GM19452 (cell line): Measurements from ENCODE around the gene STOX2.

Experiments used
- ATAC-seq: cut with Tn5 transposase; IDR thresholded peaks from one replicate; pipeline ENCODE4 v1.9.1; 2021; ENCODE audit not compliant: unreplicated experiment

STOX2 gene

DNA sequence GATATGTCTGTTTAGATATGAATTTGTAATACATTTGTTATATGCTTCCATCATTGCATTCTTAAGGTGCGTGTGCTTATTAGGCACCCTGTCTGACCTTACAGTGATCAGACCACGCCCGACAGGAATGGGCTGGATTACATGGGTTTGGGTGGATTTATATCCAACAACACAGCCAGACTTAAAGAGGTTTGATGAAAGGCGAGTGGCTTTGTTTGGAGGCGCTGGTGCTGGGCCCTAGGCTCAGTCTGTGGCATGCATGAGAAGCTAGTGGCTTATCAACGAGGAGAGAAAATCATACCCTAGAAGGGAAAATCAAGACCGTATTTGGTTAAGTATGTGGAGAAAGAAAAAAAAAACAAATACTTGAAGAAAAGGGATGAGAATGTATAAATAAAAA lies 80.7 kb downstream of the STOX2 start:
- ATAC-seq = no peak

DNA sequence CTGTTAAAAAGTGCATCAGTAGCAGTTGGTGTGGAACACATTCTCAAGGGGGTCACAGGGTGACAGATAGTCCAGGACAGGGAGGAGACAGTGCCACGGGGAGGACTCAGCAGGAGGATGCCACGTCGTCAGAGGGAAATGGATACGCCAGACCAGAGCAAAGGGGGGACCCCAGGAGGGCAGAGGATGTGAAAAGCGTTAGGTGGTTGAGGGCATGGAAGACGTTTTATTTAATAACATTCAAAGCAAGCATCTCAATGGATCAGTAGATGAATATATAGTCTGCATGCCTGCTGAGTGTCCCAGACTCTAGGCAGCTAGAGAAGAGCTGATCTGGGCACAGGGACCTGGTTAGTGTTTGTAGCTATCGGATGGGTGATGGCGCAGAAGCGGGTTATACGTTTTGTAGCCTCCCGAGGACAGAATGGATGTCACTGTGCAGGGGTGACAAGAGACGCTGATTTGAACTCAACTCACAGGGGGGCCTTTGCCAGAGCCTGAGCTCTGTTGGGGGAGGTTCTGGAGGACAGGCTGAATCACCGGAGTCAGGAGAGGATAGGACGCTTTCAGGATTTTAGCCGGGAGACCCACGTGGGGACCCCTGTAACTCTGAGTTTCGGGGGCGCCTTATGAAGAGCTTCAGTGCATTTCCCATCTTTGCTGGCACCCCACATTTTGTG lies 81.3 kb downstream of the STOX2 start:
- ATAC-seq = no peak

DNA sequence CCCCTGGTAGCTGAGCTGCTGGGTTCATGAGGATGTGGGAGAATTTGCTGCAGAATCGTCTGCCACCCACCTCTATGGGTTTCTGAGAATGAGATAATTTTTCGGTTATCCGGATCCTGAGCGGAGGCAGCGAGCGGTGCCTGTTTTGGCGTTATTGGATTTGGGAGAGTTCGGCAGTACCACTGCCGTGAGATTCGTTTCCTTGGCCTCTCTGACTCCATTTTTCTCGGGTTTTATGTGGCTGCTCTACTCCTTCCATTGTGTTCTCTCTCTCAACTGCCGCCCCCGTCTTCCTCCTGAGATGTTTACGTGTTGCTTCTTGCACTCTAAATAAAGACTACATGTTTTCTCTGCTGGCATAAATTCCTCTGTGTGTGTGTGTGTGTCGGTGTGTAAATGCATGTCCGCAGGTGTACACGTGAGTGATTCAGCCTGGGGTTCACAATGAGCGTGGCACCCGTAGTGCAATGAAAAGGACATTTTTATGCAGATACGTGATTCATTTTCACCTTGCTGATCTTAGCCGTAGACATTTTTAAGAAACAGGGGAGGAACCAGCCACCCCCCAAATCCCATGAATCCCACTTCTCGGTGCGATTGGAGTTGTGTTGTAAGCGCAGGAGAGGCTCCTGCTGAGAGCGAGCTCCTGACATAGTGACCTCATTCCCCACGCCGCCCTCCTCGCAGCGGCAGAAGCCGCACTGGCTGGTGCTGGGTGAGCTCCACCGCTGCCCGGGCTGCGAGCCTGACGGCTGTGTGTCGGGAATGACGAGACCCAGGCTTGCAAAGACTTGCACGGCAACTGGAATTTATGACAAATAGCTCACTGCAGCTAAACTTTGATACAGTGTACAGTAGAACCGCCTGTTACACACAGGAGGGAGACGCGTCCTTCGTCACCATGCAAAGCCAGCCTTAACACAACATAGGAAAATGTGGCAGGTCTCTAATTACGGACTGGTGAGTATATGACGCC lies 82.2 kb downstream of the STOX2 start:
- no peak for ATAC-seq

DNA sequence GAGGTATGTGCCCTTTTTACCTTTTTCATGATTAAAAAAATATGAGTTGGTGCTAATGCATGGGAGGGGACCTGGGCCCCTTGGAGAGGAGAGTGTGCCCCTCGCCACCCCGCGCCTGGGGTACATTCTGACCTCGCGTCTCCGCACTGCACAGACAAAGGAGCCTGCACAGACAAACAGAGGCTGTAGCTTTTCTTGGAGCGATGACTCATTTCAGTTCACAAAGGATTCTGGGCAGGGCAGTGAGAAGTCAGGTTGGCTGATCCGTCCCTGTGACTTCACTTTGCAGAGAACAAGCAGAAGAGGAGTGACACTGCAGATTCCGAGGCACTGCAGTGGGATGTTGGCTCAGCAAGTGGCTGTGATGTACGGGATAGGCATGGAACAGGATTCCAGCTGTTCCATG lies 82.9 kb downstream of the STOX2 start:
- no peak for ATAC-seq

DNA sequence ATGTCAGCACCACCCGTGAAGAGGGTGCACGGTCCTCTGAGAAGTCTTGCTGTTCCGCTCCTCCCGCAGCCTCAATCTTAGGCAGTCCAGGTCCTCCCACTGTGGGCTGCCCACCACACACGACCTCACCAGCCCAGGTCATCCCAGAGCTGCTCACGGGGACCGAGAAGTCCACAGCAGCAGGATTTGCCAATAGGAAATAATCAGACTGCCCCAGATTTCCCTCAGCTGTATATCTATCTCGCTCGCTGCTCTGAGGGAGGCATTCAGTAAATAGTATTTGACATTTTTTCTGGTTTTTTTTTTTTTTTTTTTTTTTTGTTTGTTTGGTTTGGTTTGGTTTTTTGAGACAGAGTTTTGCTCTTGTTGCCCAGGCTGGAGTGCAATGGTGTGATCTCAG lies 83.8 kb downstream of the STOX2 start:
- ATAC-seq = no peak

DNA sequence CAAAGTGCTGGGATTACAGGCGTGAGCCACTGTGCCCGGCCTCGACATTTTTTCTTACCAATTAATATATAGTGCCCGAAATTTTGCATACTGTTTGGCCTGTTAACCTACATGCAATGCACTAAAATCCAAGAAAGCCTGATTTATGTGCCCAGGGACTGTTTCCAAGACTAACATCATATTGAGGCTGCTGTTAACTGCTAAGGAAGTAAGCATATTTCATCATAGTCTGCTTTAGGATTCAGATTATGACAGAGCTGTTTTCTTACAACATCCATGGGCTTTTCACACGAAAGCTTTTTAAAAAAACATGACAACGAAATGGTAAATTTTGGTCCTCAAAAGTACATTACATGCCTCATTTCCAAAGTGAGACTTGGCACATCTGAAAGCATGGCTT lies 84.4 kb downstream of the STOX2 start:
- ATAC-seq = no peak

DNA sequence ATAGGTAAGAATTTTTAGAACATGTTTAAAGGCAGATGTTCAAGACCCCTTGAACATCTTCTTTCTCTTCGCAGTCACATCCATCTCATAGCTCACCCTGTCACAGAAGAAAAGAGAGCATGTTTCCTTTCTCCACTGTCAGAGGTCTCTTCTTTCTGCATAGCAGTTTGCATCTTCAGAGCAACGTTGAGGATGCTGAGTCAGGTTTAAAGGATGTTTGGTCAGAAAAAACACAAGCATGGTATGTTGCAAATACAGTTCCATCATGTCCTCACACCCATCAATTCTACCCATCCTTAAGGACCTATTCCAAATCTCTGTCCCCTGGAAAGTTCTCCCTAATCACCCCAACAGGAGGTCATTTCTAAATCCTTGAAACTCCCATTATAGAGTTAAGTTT lies 84.8 kb downstream of the STOX2 start:
- no peak for ATAC-seq

DNA sequence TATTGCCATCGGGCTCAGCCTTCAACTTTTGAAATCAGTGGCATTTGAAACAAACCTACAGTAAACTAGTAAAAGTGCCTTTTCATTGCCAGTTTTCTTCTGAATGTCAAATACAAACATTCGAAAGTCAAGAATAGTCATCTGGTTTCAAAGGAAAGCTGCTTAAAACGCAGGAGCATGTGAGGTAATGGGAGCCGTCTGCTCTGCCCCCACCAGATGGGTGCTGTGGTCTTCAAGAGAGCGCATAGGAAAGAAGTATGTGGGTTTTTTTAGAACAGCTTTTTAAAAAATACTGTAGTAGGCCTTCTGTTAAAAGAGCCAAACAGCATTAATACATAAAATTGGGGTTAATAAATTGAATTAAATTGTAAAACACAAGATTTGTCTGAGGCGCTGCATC lies 88.6 kb downstream of the STOX2 start:
- ATAC-seq = no peak

DNA sequence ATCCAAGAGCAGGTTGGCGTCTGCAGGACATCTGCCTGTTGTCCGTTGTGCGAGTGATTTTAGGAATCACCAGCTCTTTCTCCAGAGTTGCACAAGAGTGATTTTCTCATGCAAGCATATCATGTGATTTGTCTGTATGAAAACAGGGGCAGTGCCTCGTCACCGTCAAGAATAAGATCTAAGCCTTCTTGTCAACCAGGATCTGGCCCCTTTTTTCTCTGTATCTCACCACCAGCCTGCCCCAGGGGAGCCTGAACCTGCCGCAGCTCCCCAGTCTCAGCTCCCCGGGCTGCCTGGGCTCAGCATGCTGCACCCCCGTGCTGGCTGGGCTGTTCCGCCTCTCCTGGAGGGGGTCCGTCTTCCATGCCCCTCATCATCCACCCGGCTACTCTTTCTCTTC lies 90.5 kb downstream of the STOX2 start:
- no peak for ATAC-seq

DNA sequence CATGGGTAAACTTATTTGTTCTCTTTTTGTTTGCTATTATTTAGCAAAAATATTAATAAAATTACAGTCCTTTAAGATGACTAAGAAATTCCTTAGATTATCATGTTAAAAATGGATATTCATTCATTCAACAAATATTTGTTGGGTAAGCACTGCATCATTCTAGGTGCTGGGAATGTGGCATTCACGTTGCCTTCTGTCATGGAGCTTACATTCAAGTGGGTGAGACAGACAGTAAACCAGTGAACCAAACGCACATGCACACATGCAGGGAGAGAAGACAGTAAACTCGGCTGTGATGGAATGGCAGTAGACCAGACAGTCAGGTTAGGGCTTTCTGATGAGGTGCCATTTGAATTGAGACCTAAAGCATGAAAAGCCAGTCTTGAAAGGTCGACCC lies 91.8 kb downstream of the STOX2 start:
- ATAC-seq = no peak

DNA sequence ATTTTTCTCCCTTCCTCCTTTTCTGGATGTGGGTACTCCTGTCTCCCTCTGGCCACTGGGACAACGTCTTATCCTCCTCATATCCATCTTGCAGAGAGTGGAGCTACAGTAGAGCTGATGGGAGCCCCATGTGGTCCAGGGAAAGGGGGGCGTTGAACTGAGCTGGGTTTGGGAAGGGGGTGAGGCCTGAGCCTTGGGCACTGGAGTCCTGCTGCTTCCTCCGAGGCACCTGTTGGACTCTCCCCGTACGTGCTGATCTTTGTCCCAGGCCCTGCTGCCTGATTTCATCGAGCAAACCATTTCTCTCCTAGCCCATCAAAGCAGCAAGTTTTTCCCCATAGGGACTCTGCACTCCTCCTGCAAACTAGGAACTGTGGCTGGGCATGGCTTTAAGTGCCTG lies 94.3 kb downstream of the STOX2 start:
- no peak for ATAC-seq

DNA sequence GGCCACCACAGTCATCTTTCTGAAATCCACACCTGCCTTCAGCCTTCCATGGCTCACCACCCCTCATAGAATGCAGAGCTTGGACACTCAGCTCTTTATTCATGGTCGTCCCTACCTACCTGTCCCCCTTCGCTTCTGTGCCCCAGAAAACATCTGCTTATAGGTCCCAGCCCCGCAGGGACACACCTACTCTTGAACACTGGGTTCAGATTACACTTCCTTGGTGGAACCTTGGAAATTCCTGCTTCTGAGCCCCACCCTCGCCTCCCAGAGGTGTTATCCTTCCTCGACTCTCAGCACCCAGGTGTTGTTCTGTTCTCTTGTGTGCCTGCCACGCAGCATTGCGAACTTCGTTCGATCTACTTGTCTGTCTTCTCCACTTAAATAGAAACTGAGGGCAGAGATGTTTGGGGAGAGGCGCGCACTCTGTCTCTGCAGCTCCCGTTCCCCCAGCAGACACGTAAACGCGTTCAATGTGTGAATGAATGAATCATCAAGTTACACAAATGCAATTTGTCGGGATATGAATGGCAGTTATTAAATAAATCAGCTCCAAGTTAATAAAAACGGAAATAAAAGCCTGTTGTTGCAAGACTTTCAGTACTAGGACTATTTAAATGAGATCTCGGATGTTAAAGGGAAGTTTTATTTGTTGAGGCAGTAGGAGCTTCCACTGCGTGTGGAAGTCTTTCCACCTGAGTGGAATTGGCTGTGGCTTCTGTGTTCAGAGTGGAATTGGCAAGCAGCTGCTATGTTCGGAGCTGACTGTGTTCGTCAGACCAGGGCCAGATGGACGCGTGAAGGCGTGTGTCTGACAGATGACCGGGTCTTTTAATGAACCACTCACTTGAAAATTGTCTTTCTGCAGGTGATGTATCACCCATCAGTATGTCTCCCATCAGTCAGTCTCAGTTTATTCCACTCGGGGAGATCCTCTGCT lies 95.6 kb downstream of the STOX2 start:
- ATAC-seq = no peak

DNA sequence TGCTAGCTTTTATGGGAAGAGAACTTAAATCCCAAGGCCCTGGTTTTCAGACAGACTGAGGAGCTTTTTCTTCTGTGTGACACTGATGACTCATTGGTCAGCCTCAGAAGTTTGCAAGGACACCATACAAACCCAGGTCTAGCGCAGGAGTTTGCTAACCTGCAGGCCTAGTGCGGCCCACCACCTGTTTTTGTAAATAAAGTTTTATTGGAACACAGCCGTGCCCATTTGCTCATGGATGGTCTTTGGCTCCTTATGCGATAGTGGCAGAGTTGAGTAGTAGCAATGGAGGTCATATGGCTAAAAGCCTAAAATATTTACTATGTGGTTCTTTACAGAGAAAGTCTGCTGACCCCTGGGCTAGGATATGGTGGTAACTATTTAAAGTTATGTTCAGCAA lies 98.3 kb downstream of the STOX2 start:
- ATAC-seq = no peak

DNA sequence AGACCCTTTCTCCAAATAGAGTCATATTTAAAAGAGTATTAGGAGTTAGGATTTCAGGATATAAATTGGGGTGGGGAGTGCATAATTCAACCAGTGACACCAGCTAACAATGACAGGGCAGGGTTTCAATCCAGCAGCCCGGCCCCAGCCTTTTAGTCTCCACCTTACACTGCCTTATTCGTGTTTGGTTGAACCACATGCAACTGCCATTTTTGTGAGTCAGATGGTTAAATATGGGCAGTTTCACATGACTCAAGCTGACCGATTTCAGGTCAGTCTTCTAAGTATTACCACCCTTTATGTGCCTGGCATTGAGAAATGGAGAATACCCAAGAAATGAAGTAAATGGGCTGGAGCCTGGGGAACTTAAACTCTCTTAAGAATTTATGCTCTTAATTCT lies 102.8 kb downstream of the STOX2 start:
- no peak for ATAC-seq

DNA sequence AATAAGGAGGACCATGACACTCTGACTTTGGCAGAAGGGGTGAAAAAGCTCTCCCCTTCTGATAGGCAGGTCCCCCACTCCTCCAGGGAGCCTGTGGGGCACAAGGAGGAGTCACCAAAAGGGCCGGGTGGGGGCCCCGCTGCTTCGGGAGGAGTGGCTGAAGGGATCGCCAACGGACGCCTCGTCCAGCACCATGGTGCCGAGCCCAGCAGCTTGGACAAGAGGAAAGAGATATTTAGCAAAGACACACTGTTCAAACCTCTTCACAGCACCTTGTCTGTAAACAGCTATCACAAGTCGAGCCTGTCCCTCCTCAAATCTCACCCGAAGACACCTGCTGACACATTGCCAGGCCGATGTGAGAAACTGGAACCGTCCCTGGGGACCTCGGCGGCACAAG lies 105.6 kb downstream of the STOX2 start:
- no peak for ATAC-seq

DNA sequence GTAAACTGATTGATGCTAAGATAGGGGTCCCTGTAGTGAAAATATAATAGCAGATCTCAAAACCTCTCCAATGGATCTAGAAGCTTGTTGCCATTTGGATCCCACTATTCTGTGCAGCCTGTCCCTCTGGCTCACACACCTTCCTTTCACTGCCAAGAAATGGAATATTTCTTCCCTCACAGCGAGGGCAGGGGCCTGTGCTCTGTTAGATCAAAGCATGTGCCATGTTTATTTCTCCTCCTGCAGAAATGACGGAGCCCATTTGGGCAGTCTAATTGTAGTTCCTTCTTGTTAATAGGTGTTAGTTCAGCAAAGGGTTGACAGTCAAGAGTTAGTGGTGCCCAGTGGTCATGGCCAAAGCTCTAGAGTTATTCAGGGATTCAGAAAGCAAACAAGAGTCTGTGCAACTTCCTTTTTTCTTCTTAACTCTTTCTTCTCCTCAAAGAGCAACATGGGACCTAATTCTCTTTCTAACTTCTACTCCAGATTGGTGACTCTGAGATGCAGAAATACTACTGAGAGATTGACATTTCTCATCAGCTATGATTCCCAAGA lies 106.8 kb downstream of the STOX2 start:
- ATAC-seq = no peak

DNA sequence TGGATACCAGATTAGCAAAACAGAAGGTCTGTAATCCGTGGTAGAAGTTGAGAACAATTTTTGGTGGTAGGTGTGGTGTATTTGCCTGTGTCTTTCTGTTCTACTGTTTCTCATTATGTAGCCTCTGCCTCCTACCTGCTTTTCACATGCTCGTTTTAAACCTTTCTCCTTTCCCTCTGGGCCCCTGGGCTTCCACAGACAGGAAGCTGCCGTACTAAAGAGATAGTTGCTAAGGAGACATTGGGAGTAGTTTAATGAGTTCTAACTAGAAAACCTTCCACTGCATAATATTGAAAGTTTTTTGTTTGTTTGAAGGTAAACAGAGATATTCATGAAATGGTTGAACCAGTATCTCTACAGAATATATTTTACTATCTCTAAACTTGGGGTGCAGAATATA lies 107.8 kb downstream of the STOX2 start:
- ATAC-seq = no peak

DNA sequence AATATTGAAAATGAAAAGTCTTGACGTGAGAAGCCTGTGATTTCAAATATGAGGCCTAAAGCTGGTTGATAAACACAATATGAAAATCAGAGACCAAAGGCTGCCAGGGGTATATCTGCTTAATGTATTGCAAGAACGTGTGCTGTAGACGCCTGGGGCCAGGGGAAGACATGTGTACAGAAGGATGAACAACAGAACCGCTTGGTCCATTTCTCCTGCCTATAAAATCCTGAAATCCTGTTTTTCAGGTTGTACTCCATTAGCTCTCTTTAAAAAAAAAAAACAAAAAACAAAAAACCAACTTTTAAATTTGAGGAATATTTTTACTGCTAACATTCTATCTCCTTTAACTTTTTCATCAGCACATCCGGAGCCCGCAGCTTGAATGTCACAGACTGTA lies 109.2 kb downstream of the STOX2 start:
- ATAC-seq = no peak

DNA sequence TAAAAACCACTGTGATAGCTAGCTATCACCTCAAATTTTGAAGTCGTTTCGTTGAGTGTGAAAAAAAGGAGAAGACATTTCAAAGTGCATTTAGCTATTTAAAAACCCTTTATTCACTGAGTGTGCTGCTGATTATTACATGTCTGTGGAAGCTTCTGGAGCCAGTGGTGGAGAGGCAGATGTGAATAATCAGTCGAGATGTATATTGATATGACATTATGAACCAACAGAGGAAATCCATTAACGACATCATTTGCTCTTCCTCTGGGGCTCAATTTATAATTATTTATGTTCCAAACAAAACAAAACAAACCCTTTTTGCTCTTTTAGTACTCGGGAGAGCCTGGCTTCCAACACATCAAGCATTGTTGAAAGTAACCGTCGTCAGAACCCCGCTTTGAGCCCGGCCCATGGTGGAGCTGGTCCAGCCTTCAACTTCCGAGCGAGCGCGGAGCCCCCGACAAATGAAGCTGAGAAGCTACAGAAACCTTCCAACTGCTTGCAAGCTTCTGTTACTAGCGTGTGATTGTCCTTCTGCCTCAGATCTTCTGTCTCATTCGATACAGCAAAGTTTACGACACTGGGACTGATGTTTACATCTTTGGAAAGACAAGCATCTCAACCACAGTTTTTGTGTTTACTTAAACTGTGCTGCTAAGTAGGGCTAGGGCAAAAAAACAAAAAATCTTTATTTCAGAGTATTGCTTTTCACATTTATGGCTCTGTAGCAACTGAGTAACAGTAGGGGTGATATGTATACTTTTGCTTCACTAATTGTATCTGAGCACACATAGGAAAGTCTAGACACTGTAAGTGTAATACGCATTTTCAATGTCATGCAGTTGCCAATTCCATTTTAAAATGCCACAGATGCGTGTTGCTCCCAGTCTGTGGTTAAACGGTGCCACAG lies 111.9 kb downstream of the STOX2 start:
- no peak for ATAC-seq

DNA sequence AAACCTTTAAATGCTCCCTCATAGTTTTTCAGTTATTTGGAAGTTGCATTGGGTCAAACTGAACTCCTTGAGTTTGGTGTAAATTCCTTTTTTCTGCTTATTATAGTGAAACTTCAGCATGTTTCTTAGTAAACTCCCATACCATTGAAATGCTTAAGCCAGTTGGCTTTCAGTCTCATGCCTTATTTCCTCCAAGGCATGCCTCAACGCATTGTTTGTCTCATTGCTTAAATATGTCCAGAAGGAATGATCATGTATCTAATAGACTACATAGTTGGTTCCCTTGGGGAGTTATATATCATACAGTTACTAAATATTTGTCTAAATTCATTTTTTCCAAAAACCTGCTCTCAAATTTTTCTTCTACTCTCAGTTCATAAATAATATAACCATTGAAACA lies 114.0 kb downstream of the STOX2 start:
- ATAC-seq = no peak
